GM12878 (cell line): ENCODE data around the gene ANXA2R. TPM values are rescaled to one million over a fixed set of nuclear protein-coding genes. Genes with fewer than 3 reads are reported as not detected.

ENCODE experiments used
- ATAC-seq: fragments of 200-7000 bp; cut with Tn5 transposase; 3 replicates; pipeline ENCODE4 v1.9.1; 2020; ENCODE audit warnings: mild to moderate bottlenecking, moderate library complexity
- BruUV-seq: library from RNA; stranded (reverse); fragments of 400-500 nt; replicated peaks from 2 replicates; lab custom pipeline; 2021; lab: Mats Ljungman, UMichigan
- CTCF ChIA-PET: fragments of 300-600 bp; sonication (Branson Sonifier 250); formaldehyde crosslinking; extraction: SDS; loops from one replicate; lab custom pipeline; 2021; ENCODE audit warnings: inconsistent platforms; lab: Yijun Ruan, JAX
- POLR2A ChIA-PET: fragments of 350-600 bp; formaldehyde crosslinking; extraction: SDS; loops from one replicate; lab custom pipeline; 2021; ENCODE audit warnings: inconsistent platforms; lab: Charles Lee
- RAD21 ChIA-PET: fragments of 300-600 bp; sonication (Branson Sonifier 250); formaldehyde crosslinking; loops from one replicate; lab custom pipeline; 2023; ENCODE audit warnings: antibody characterized with exemption; ENCODE audit not compliant: unreplicated experiment; lab: Charles Lee
- SMC1A ChIA-PET: fragments of 300-600 bp; sonication (Branson Sonifier 250); formaldehyde crosslinking; loops from one replicate; lab custom pipeline; 2023; ENCODE audit not compliant: unreplicated experiment, uncharacterized antibody; lab: Charles Lee
- DNase-seq: peaks from one replicate; pipeline ENCODE4 v3.0.0-alpha.2; 2011; ENCODE audit warnings: low read depth, low spot score
- FAIRE-seq: peaks from 3 replicates; lab custom pipeline; 2011; peaks lifted over from hg19 to GRCh38; lab: Jason Lieb, UNC
- H2AFZ ChIP-seq: 2 replicates; pipeline ENCODE4 v1.6.0; 2011; ENCODE audit warnings: low read depth, low read length, control low read depth; ENCODE audit not compliant: control insufficient read depth
- H3K27ac ChIP-seq: 2 replicates; pipeline ENCODE4 v1.5.1; 2011; ENCODE audit warnings: control low read depth; ENCODE audit not compliant: control insufficient read depth, insufficient read depth
- H3K27me3 ChIP-seq, 2 experiments: replicated peaks in 1 of 2; 2 replicates each; pipeline versions ENCODE4 v1.6.0 to v1.6.1; 2011; ENCODE audit warnings: low read length in 1 of 2; ENCODE audit not compliant: control insufficient read depth in 2 of 2, insufficient read depth in 2 of 2
- H3K36me3 ChIP-seq, 2 experiments: 2 replicates each; pipeline ENCODE4 v1.5.1; 2011; ENCODE audit warnings: low read length in 1 of 2; ENCODE audit not compliant: control insufficient read depth in 2 of 2, insufficient read depth in 2 of 2
- H3K4me1 ChIP-seq: 2 replicates; pipeline ENCODE4 v1.6.1; 2011; ENCODE audit warnings: mild to moderate bottlenecking, low read length, moderate library complexity, mixed read lengths; ENCODE audit not compliant: control insufficient read depth, insufficient read depth
- H3K4me2 ChIP-seq: 2 replicates; pipeline ENCODE4 v1.6.0; 2011; ENCODE audit warnings: control low read depth; ENCODE audit not compliant: control insufficient read depth, insufficient read depth
- H3K4me3 ChIP-seq: fragments of 200-600 bp; sonication (generic); 2 replicates; pipeline ENCODE4 v1.5.1; 2016
- H3K79me2 ChIP-seq: 2 replicates; pipeline ENCODE4 v1.6.0; 2011; ENCODE audit warnings: low read length; ENCODE audit not compliant: control insufficient read depth, insufficient read depth
- H3K9ac ChIP-seq: 2 replicates; pipeline ENCODE4 v1.8.0; 2011; ENCODE audit warnings: low read length, control low read depth, mixed read lengths; ENCODE audit not compliant: control insufficient read depth, insufficient read depth
- H3K9me3 ChIP-seq: replicated peaks from 3 replicates; pipeline ENCODE4 v1.5.1; 2011; ENCODE audit warnings: mild to moderate bottlenecking, low read length; ENCODE audit not compliant: control insufficient read depth, insufficient read depth
- H4K20me1 ChIP-seq: 2 replicates; pipeline ENCODE4 v1.6.0; 2011; ENCODE audit not compliant: control insufficient read depth, insufficient read depth
- ASH2L ChIP-seq: fragments of 300-600, 200-600 bp; sonication (generic); IDR thresholded peaks from 2 replicates; pipeline ENCODE4 v1.6.1; 2017; ENCODE audit warnings: low read depth, mild to moderate bottlenecking, borderline replicate concordance
- HDAC6 ChIP-seq: fragments of 200-600 bp; sonication (generic); IDR thresholded peaks from one replicate; pipeline ENCODE4 v1.8.0; 2017; ENCODE audit warnings: antibody characterized with exemption; ENCODE audit not compliant: unreplicated experiment
- MXI1 ChIP-seq: fragments of 150-350 bp; IDR thresholded peaks from 2 replicates; pipeline ENCODE4 v1.6.1; 2011; ENCODE audit warnings: low read depth, mild to moderate bottlenecking, inconsistent platforms, low read length, improper control_type of control experiment
- MYC ChIP-seq: IDR thresholded peaks from 2 replicates; pipeline ENCODE4 v1.6.1; 2011; ENCODE audit warnings: mild to moderate bottlenecking, low read length, moderate library complexity, inconsistent platforms; ENCODE audit not compliant: insufficient read depth, insufficient replicate concordance, insufficient read length, severe bottlenecking
- POLR2A ChIP-seq: IDR thresholded peaks from 2 replicates; pipeline ENCODE4 v1.6.1; 2011; ENCODE audit warnings: low read depth, mild to moderate bottlenecking, low read length
- RB1 ChIP-seq: fragments of 450-650 bp; formaldehyde crosslinking; IDR thresholded peaks from 2 replicates; pipeline ENCODE4 v1.6.1; 2017; ENCODE audit warnings: mild to moderate bottlenecking, borderline replicate concordance
- RCOR1 ChIP-seq: conservative IDR thresholded peaks from 2 replicates; pipeline ENCODE4 v1.6.1; 2012; ENCODE audit warnings: low read depth, low read length, improper control_type of control experiment
- SMARCA5 ChIP-seq: fragments of 450-650 bp; IDR thresholded peaks from 2 replicates; pipeline ENCODE4 v1.6.1; 2017; ENCODE audit warnings: mild to moderate bottlenecking
- SREBF2 ChIP-seq: IDR thresholded peaks from 2 replicates; pipeline ENCODE4 v1.6.1; 2012; ENCODE audit warnings: mild to moderate bottlenecking, low read length
- STAT1 ChIP-seq: fragments of 450-650 bp; conservative IDR thresholded peaks from 2 replicates; pipeline ENCODE4 v1.6.1; 2014; ENCODE audit warnings: antibody characterized with exemption, mild to moderate bottlenecking
- YY1 ChIP-seq: IDR thresholded peaks from 2 replicates; pipeline ENCODE4 v1.6.1; 2011; ENCODE audit warnings: low read depth, mild to moderate bottlenecking, low read length
- WGBS: methylation state at CpG from one replicate; pipeline ENCODE4 v1.1.6; 2016; ENCODE audit warnings: low lambda C conversion rate; ENCODE audit not compliant: insufficient replicate concordance, insufficient coverage; ENCODE audit errors: missing lambda C conversion rate; 5-methylcytosine and 5-hydroxymethylcytosine counted together
- in situ Hi-C: fragments of 300-500 bp; cut with MboI; formaldehyde crosslinking; loops from 9 replicates; pipeline ENCODE4 v1.14.3; 2018; ENCODE audit warnings: mixed read lengths
- intact Hi-C: fragments of 100-400 bp; cut with micrococcal nuclease; formaldehyde crosslinking; loops from one replicate; pipeline ENCODE4 v1.14.2; 2022; ENCODE audit not compliant: unreplicated experiment
- polyA plus RNA-seq, 11 experiments: library from polyadenylated mRNA; depleted of rRNA in 4 of 11; unstranded in 6 of 11; stranded (reverse) in 5 of 11; fragments of >200 nt; fragmentation: Nextera tagmentation in 4 of 11; fragmentation: Illumina TruSeq in 1 of 11; extraction: Ambion mirVana in 4 of 11; extraction: Trizol in 1 of 11; gene quantifications; 1 replicate in 1 of 11; 2 replicates in 10 of 11; pipeline versions ENCODE4 v1.2.1 to v1.2.3, GENCODE V29; 2011 to 2016; ENCODE audit warnings: inconsistent platforms in 2 of 11, missing spikeins in 2 of 11, low read depth in 1 of 11
- total RNA-seq, 4 experiments: library from RNA; depleted of rRNA in 3 of 4; stranded (reverse); fragments of >200 nt in 3 of 4; fragmentation: Illumina TruSeq in 1 of 4; extraction: Trizol in 1 of 4; gene quantifications; 2 replicates each; pipeline versions ENCODE4 v1.2.1 to v1.2.3, GENCODE V29; 2013 to 2021
- TF ChIP-seq, protein P1 (sequence below): fragments of 450-650 bp; formaldehyde crosslinking; IDR thresholded peaks from 2 replicates; pipeline ENCODE4 v1.4.0; 2022; ENCODE audit warnings: mild to moderate bottlenecking, moderate library complexity

Gene ANXA2R
- total and polyA plus RNA-seq, 10 of the 15 experiments (the other 5 are each of a cell fraction or from before 2014, with no cell fraction given) = 2.3 to 7.8 (median 4.4) TPM

- SMC1A ChIA-PET = no interaction called here
- 92% methylated on average over 9 of the region's 9 CpGs for WGBS
- Histone ChIP-seq H3K36me3 (peaks cover 5 to 9% of the 10 kb centered on the region in 2 experiments; a peak in 3 of 4 replicates), H3K4me3 (no peak overlapping the region), H3K79me2 (no peaks in the 10 kb centered on the region), H3K4me1 (no peaks in the 10 kb centered on the region), H3K27me3 (no peaks in the 10 kb centered on the region), H2AFZ (no peak overlapping the region), H4K20me1 (no peaks in the 10 kb centered on the region), H3K9me3 (no peaks in the 10 kb centered on the region), H3K27ac (no peak overlapping the region), H3K9ac (no peak overlapping the region), H3K4me2 (no peak overlapping the region)
- DNase-seq = no peak
- CTCF ChIA-PET = interaction anchor here (2.0 kb wide), 1 partner anchor 31 kb away, joined by 5 read pairs; no protein-coding TSS in a partner anchor
- no peak for FAIRE-seq
- POLR2A ChIA-PET = interaction anchor here (0.5 kb wide), 1 partner anchor 356 kb away, joined by 5 read pairs; no protein-coding TSS in a partner anchor
- ATAC-seq = no peak; the same call in 2 of the 3 replicates
- in situ Hi-C loops = loop anchor here (10.0 kb wide), 1 partner anchor 310 kb away; no protein-coding TSS in a partner anchor
- BruUV-seq = no TSS peak
- RAD21 ChIA-PET = no interaction called here
- TF ChIP-seq MXI1 (no peak), HDAC6 (no peak), POLR2A (no peak), STAT1 (no peak), ASH2L (no peak), RCOR1 (no peak), SMARCA5 (no peak), YY1 (no peak), SREBF2 (no peak), RB1 (no peak), MYC (no peak)
- TF ChIP-seq, protein P1, sequence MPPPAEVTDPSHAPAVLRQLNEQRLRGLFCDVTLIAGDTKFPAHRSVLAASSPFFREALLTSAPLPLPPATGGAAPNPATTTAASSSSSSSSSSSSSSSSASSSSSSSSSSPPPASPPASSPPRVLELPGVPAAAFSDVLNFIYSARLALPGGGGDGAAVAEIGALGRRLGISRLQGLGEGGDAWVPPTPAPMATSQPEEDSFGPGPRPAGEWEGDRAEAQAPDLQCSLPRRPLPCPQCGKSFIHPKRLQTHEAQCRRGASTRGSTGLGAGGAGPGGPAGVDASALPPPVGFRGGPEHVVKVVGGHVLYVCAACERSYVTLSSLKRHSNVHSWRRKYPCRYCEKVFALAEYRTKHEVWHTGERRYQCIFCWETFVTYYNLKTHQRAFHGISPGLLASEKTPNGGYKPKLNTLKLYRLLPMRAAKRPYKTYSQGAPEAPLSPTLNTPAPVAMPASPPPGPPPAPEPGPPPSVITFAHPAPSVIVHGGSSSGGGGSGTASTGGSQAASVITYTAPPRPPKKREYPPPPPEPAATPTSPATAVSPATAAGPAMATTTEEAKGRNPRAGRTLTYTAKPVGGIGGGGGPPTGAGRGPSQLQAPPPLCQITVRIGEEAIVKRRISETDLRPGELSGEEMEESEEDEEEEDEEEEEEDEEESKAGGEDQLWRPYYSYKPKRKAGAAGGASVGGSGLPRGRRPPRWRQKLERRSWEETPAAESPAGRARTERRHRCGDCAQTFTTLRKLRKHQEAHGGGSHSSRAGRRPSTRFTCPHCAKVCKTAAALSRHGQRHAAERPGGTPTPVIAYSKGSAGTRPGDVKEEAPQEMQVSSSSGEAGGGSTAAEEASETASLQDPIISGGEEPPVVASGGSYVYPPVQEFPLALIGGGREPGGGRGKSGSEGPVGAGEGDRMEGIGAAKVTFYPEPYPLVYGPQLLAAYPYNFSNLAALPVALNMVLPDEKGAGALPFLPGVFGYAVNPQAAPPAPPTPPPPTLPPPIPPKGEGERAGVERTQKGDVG (CRISPR knock-in tag) = no peak
- TF ChIP-seq, all 136 proteins: peak for 0
- intact Hi-C loops = loop anchor here (1.0 to 10.0 kb wide), 3 partner anchors 30 to 310 kb away; partner anchors contain the start of gene HMGCS1
Observed at GRCh38 chr5:43074987-43075318, 34.8 kb upstream of the ANXA2R start.
